ENCODE measurements around the gene PDZK1. TPM values are rescaled to one million over a fixed set of nuclear protein-coding genes. Genes with fewer than 3 reads are reported as not detected.
"Not testable (repeated sequence)": the region's sequence is repeated elsewhere in the genome, so short reads cannot be mapped to it uniquely, and the experiment has no call there.

PDZK1 gene
- total RNA-seq: 55.0 and 90.7 TPM in 2 replicates
- 2.5 TPM for polyA plus RNA-seq (2012)

DNA sequence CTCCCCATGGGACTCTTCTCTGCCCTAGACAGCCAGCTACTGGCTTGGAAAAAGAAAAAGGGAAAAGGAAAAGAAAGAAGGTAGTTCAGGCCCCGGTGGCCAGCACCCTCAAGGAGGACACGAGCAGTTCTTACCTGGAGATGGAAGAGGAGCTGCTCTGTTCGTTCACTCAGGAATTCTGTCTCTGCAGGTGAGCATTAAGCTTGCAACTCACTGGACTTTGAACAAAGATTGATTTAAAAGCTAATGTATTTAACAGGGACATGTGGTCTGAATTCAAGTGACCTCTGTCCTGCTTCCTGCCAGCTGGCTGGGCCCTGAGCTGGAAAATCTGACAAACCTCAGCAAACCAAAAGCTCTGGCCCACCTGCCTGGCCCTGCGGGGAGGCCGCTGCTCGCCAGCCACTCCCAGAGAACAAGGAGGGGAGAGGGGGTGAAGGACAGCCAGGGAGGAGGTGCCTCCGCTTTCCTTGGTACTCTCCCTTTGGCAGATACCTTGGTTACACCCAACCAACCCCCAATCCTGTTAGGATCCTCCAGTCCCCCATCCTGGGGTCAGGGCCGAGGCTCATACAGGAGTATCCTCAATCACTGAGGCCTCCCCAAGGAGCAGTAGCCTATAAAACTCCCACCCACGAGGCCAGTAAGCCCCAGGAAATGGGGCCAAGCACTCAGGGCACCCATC, at the start of gene PDZK1:
TSS of gene PDZK1 (minus strand) at position 186 of the 685 bp plus-strand sequence. CDS start 19,347 bp downstream, outside the sequence.
- no peak for DNase-seq (ENCODE audit: low read depth)

GRCh38 chr1:145751491-145752037, 44.4 kb upstream of the PDZK1 start:
- peak; percentile 67 for DNase-seq (ENCODE audit: low read depth)

- DNase-seq (ENCODE audit: low read depth): no peak
Measured at GRCh38 chr1:145750426-145750825, 43.3 kb upstream of the PDZK1 start.

GRCh38 chr1:145747398-145748247, 40.5 kb upstream of the PDZK1 start:
- peak; percentile 7 for DNase-seq (ENCODE audit: low read depth)

DNA sequence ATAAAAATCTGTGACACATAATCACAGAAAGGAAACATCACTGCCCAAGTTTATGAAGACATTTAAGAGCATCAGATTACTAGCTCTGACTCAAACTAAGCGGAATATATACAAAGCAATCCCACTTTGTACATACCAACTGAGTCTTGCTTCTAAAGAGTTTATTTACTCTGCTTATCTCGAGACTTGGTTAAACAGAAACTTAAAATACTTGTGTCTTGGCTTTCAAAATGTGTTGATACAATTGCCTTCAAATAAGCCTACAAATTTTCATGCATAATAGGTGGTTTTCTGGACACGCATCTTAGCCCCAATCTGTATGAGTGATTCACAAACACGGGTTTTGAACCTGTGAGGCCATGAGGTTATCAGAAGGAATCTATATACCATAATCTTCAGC, 33.1 kb upstream of the PDZK1 start:
- no peak for DNase-seq (ENCODE audit: low read depth)

DNA sequence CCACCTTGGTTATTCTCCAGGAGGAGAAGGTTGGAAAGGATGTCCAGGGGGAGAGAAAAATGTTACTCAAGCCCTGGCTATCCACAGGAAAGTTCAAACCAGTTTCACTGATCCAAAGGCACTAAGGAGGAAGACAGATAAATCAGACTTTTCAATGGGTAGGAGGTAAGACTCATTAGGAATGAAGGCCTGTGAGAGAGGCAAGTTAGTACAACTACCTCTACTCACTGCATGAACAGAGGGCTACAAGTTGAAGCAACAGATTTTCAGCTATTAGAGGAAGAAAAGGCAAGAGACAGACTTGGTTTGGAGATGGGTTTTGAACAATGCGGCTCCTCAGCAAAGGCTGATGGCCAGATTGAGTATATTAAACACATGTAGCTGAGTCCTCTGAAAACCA, 29.0 kb upstream of the PDZK1 start:
- DNase-seq (ENCODE audit: low read depth): no peak

DNA sequence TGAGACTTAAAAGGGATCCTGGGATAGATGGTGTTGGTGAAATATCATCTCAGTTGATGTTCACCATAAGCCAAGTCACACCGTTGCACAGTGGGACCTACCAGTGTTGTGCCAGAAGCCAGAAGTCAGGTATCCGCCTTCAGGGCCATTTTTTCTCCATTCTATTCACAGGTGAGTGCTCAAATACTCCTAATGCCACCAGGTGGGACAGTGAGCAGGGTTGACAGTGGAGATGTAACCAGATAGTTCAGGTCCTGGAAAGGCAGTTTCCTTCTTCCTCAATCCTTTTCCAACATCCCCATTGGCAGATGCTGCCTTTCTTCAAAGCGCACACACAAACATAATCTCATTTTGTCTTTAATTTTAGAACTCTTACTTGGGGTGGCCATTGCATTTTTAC, 23.7 kb upstream of the PDZK1 start:
- no peak for DNase-seq (ENCODE audit: low read depth)

DNA sequence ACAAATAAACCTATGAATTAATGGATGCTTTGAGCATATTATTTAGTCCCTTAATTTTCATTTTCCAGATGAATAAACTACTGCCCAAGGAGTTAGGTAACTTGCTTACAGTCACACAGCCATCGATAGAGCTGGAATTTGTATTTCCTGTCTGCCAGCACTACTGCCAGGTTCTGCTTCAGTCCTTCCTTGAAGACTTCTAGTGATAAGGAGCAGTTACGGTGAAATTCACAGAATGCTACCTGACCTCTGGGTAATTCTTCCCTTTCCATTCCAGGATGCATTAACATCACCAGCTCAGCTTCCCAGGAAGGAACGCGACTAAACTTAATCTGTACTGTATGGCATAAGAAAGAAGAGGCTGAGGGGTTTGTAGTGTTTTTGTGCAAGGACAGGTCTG, 23.3 kb upstream of the PDZK1 start:
- no peak for DNase-seq (ENCODE audit: low read depth)

DNA sequence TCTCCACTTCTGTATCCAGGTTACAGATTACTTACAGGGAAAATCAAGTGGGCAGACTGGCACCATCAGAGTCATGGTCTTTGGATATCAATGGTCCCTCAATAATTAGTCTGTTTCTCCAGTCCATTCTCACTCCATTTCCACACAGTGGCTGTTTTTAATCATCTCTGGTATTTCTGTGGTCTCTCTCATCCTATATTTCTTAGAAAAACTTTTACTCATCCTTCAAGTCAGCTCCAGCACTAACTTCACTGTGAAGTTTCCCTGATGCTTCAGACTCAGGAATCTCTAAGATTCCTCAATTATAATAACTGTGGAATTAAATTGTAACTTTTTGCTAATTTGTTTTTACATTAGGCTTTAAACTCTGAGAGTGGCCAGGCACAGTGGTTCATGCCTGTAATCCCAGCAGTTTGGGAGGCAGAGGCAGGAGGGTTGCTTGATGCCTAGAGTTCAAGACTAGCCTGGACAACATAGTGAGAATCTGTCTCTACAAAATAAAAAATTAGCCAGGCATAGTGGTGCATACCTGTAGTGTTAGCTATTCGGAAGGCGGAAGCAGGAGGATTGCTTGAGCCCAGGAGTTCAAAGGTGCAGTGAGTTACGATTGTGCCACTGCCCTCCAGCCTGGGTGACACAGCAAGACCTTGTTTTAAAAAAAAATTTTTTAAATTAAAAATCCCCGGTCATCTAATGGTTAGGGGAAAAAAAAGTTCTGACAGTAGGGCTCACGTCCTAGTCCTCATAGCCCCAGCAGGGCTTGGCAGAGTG, 22.7 kb upstream of the PDZK1 start:
- DNase-seq (ENCODE audit: low read depth): no peak

GRCh38 chr1:145729196-145729595, 22.0 kb upstream of the PDZK1 start:
- DNase-seq (ENCODE audit: low read depth): no peak

DNA sequence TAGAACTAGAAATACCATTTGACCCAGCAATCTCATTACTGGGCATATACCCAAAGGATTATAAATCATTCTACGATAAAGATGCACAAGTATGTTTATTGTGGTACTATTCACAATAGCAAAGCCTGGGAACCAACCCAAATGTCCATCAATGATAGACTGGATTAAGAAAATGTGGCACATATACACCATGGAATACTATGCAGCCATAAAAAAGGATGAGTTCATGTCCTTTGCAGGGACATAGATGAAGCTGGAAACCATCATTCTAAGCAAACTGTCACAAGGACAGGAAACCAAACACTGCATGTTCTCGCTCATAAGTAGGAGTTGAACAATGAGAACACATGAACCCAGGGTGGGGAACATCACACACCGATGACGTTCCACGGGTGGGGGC, 19.0 kb upstream of the PDZK1 start:
- DNase-seq (ENCODE audit: low read depth): not testable (repeated sequence)

DNA sequence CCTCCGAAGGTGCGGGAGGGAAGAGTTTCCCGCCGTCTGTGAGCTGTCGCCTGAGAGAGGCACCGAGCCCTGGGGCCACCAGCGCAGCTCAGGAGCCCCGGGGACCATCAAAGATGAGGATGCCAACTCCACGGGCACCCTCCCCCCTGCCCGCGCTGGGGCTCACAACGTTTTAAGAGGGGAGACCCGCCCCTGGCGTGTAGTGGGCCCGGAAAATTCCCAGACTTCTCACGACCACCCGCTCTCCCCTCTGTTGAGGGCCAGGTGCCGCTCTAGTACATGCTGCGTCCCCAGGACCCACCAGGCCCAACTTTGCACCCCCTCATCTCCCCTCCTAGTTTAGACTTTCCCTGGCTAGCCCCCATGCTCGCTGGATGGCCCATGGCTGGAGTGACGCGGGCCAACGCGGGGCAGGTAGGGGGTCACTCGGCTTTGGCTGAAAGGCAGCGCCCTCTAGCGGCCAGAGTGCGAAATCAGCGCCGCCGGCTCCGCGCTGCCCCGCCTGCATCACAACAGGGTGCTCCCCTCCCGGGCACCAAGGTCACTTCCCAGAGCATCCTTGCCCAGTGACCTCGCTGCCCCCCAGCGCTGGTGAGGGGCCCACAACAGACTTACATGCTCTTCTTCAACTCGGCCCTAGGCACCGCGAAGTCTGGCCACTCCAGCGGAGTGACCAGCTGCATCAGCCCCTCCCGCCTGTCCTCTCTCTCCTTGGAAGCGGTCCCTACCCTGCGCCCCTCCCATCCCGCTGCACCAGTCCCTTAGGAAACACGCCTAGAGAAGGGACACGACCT, 13.9 kb upstream of the PDZK1 start:
- DNase-seq (ENCODE audit: low read depth): peak; percentile 73

GRCh38 chr1:145720556-145720877, 13.3 kb upstream of the PDZK1 start:
- DNase-seq (ENCODE audit: low read depth): peak; percentile 71

- no peak for DNase-seq (ENCODE audit: low read depth)
Measured at GRCh38 chr1:145719230-145720079, 12.3 kb upstream of the PDZK1 start, which contains the start of gene CD160. TSS of gene CD160 (plus strand) at chr1:145719499. CDS start at chr1:145728328, 8,829 bp downstream.

DNA sequence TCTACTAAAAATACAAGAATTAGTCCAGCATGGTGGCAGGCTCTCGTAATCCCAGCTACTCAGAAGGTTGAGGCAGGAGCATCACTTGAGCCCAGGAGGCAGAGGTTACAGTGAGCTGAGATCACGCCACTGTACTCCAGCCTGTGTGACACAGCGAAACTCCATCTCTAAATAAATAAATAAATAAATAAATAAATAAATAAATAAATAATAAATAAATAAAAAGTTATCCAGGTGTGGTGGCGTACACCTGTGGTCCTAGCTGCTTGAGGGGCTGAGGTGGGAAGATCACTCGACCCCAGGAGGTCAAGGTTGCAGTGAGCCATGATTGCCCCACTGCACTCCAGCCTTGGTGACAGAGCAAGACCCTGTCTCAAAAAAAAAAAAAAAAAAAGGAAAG, 11.3 kb upstream of the PDZK1 start:
- DNase-seq (ENCODE audit: low read depth): not testable (repeated sequence)

GRCh38 chr1:145717833-145718232, 10.7 kb upstream of the PDZK1 start:
- peak; percentile 53 for DNase-seq (ENCODE audit: low read depth)

DNA sequence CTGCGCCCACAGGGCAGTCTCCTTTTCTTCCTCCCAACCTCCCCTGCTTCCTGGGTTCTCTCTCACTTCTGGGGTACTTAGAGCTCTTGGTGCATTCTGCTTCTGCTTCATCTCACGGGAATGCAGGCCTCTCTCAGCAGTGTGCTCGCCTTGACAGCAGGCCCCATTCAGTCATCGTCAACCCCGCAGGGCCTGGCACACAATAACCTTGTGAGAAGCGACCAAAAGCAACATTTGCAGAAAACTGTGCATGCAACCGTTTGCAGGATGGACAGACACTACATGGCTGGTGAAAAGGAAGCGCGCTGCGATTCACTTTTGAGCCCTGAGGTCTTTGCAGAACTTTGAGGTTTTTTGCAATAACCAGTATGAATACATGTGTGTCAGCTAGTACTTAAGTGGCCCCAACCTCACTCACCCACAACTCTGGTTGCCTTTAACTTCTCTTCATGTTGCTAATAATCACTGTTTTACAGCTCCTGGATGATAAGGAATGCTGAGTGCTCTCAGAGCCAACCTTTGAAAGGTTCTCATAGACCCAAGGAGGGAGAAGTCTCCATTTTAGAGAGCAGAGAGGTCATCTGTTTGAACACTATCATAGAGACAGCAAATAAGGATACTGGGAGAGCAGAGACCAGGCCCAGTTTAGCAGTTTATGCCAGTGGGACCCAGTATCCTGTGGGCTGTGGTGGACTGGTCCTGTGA, 9.6 kb upstream of the PDZK1 start:
- no peak for DNase-seq (ENCODE audit: low read depth)

- no peak for DNase-seq (ENCODE audit: low read depth)
Measured at GRCh38 chr1:145714524-145715111, 7.5 kb upstream of the PDZK1 start.

DNA sequence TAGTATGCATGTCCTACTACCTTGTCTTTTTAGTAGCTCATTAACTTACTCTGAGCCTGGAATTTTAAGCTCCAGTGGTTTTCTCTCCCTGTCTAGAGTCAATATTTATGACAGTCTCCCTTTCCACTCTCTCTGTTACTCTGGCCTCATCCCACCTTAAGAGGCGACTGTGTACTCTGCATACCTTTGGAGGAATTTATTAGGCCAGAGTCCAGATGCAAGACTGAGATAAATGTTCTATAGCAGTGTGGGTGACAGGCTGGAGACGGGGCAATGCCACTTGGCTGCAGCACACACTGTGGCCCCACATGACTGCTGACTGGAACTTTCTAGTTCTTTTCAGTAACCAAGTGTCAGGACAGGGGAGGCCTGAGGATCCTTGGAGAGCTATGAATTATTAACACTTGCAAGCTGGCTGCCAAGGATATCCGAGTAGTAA, 4.1 kb upstream of the PDZK1 start:
- DNase-seq (ENCODE audit: low read depth): no peak

Measured in myocyte (in vitro differentiated cells).